ENCODE measurements around the gene SERPINB10.

GRCh38 chr18:63963615-63964256 is 56.0 kb downstream of the SERPINB10 start:
- TF ChIP-seq EZH2 (IDR thresholded peaks at IDR 0.05; ENCODE audit: borderline replicate concordance, low read length) (no peak), CTCF (conservative IDR thresholded peaks at IDR 0.05 in 1 of 2, IDR thresholded peaks at IDR 0.05 in 1 of 2; ENCODE audit: extremely low read depth in 1 of 2, insufficient read depth in 1 of 2, low read depth in 1 of 2, low read length in 2 of 2) (peak; percentile 90 to 92)
